Caco-2 (cell line): ENCODE data around the gene MYO16. TPM values are rescaled to one million over a fixed set of nuclear protein-coding genes. Genes with fewer than 3 reads are reported as not detected.

Experiments
- BruUV-seq: library from RNA; stranded (reverse); fragments of 400-500 nt; replicated peaks from 2 replicates; lab custom pipeline; 2021; lab: Mats Ljungman, UMichigan
- CTCF ChIA-PET: fragments of 300-600 bp; sonication (Branson Sonifier 250); formaldehyde crosslinking; loops from one replicate; lab custom pipeline; 2022; ENCODE audit warnings: antibody characterized with exemption; lab: Charles Lee
- POLR2A ChIA-PET: fragments of 300-600 bp; sonication (Branson Sonifier 250); formaldehyde crosslinking; loops from one replicate; lab custom pipeline; 2022; ENCODE audit warnings: antibody characterized with exemption; lab: Charles Lee
- DNase-seq, 2 experiments: peaks; one replicate each; pipeline versions ENCODE4 v3.0.0 to v3.0.0-alpha.2; 2020 to 2022
- H3K27me3 ChIP-seq: replicated peaks from 2 replicates; pipeline ENCODE4 v1.6.0; 2011; ENCODE audit warnings: low read length; ENCODE audit not compliant: control insufficient read depth, insufficient read depth
- H3K36me3 ChIP-seq: 2 replicates; pipeline ENCODE4 v1.5.1; 2011; ENCODE audit warnings: low read length; ENCODE audit not compliant: control insufficient read depth, insufficient read depth
- H3K4me1 ChIP-seq: fragments of 250-450 bp; sonication (Bioruptor Pico); 2 replicates; pipeline ENCODE4 v1.5.1; 2020; ENCODE audit warnings: mild to moderate bottlenecking
- H3K4me3 ChIP-seq: 2 replicates; pipeline ENCODE4 v1.5.1; 2011; ENCODE audit warnings: low read depth, mild to moderate bottlenecking, control low read depth, low read length
- H3K9me3 ChIP-seq: fragments of 250-450 bp; sonication (Bioruptor Pico); 2 replicates; pipeline ENCODE4 v1.5.1; 2020; ENCODE audit warnings: mild to moderate bottlenecking, moderate library complexity
- H3K27ac Mint-ChIP-seq: one replicate; pipeline ENCODE4 v1.8.0; 2022; ENCODE audit warnings: mixed read lengths; ENCODE audit not compliant: unreplicated experiment
- H3K27me3 Mint-ChIP-seq: one replicate; pipeline ENCODE4 v1.8.0; 2022; ENCODE audit warnings: mixed read lengths; ENCODE audit not compliant: insufficient read depth, unreplicated experiment
- H3K36me3 Mint-ChIP-seq: one replicate; pipeline ENCODE4 v1.8.0; 2022; ENCODE audit warnings: mild to moderate bottlenecking, mixed read lengths; ENCODE audit not compliant: insufficient read depth, unreplicated experiment
- H3K4me1 Mint-ChIP-seq: one replicate; pipeline ENCODE4 v1.8.0; 2022; ENCODE audit warnings: low read depth, mixed read lengths; ENCODE audit not compliant: unreplicated experiment
- H3K4me3 Mint-ChIP-seq: one replicate; pipeline ENCODE4 v1.8.0; 2022; ENCODE audit warnings: mild to moderate bottlenecking, moderate library complexity, mixed read lengths; ENCODE audit not compliant: unreplicated experiment
- H3K9me3 Mint-ChIP-seq: one replicate; pipeline ENCODE4 v1.8.0; 2022; ENCODE audit warnings: mixed read lengths; ENCODE audit not compliant: unreplicated experiment
- CTCF ChIP-seq, 2 experiments: fragments of 200-600 bp in 1 of 2; IDR thresholded peaks; 1 replicate in 1 of 2; 2 replicates in 1 of 2; pipeline versions ENCODE4 v1.5.1 to v1.8.0; 2011 to 2022; ENCODE audit warnings: antibody characterized with exemption in 1 of 2, control low read depth in 1 of 2, inconsistent platforms in 1 of 2, low read depth in 1 of 2, low read length in 1 of 2, mild to moderate bottlenecking in 1 of 2, moderate library complexity in 1 of 2; ENCODE audit not compliant: insufficient read depth in 1 of 2, severe bottlenecking in 1 of 2, unreplicated experiment in 1 of 2
- intact Hi-C: fragments of 100-400 bp; cut with micrococcal nuclease; formaldehyde crosslinking; loops from one replicate; pipeline ENCODE4 v1.10.0; 2022; ENCODE audit not compliant: unreplicated experiment
- total RNA-seq: library from RNA; stranded (reverse); gene quantifications from 2 replicates; pipeline ENCODE4 v1.2.3, GENCODE V29; 2022

The MYO16 gene
- total RNA-seq, 1 experiment from 2014 or later, result not detected

GRCh38 chr13:109154146-109154545, 524.7 kb downstream of the MYO16 start:
- Mint-ChIP-seq H3K9me3 (no peaks in the 10 kb centered on the region), H3K4me3 (no peak overlapping the region), H3K27ac (no peak overlapping the region), H3K36me3 (no peaks in the 10 kb centered on the region), H3K27me3 (no peaks in the 10 kb centered on the region), H3K4me1 (peaks cover 39% of the 10 kb centered on the region)
- no peak for DNase-seq
- Histone ChIP-seq H3K9me3 (no peaks in the 10 kb centered on the region), H3K27me3 (no peaks in the 10 kb centered on the region), H3K36me3 (no peaks in the 10 kb centered on the region), H3K4me1 (peaks cover 23% of the 10 kb centered on the region), H3K4me3 (no peak overlapping the region)
- intact Hi-C loops, result no loop called here
- no peak for TF ChIP-seq CTCF (IDR thresholded peaks at IDR 0.05; ENCODE audit: insufficient read depth in 1 of 2, low read depth in 1 of 2, low read length in 1 of 2, severe bottlenecking in 1 of 2, unreplicated experiment in 1 of 2)
- no TSS peak for BruUV-seq
- ChIA-PET POLR2A (no interaction called here), CTCF (no interaction called here)

- H3K27me3 ChIP-seq, result no peaks in the 10 kb centered on the region
- H3K9me3 Mint-ChIP-seq, result no peaks in the 10 kb centered on the region
- no peak for DNase-seq
- no peaks in the 10 kb centered on the region for H3K36me3 ChIP-seq
- H3K27me3 Mint-ChIP-seq, result no peaks in the 10 kb centered on the region
- POLR2A ChIA-PET, result no interaction called here
- BruUV-seq, result no TSS peak
- peaks cover 23% of the 10 kb centered on the region for H3K4me1 ChIP-seq
- H3K36me3 Mint-ChIP-seq, result no peaks in the 10 kb centered on the region
- H3K4me1 Mint-ChIP-seq, result peaks cover 39% of the 10 kb centered on the region
- no peak overlapping the region for H3K4me3 ChIP-seq
- CTCF ChIA-PET, result no interaction called here
- no peaks in the 10 kb centered on the region for H3K9me3 ChIP-seq
- no peak overlapping the region for H3K4me3 Mint-ChIP-seq
- TF ChIP-seq CTCF (IDR thresholded peaks at IDR 0.05; ENCODE audit: insufficient read depth in 1 of 2, low read depth in 1 of 2, low read length in 1 of 2, severe bottlenecking in 1 of 2, unreplicated experiment in 1 of 2), result no peak
- intact Hi-C loops, result no loop called here
- no peak overlapping the region for H3K27ac Mint-ChIP-seq
Measured at GRCh38 chr13:109154546-109154945, 525.1 kb downstream of the MYO16 start.

GRCh38 chr13:109154966-109155761, 525.8 kb downstream of the MYO16 start:
- H3K27me3 ChIP-seq, result no peaks in the 10 kb centered on the region
- H3K4me3 Mint-ChIP-seq, result no peak overlapping the region
- ChIA-PET CTCF (no interaction called here), POLR2A (no interaction called here)
- peaks cover 23% of the 10 kb centered on the region for H3K4me1 ChIP-seq
- no peak for TF ChIP-seq CTCF (IDR thresholded peaks at IDR 0.05; ENCODE audit: insufficient read depth in 1 of 2, low read depth in 1 of 2, low read length in 1 of 2, severe bottlenecking in 1 of 2, unreplicated experiment in 1 of 2)
- H3K4me3 ChIP-seq, result no peak overlapping the region
- no peaks in the 10 kb centered on the region for H3K36me3 Mint-ChIP-seq
- no peaks in the 10 kb centered on the region for H3K36me3 ChIP-seq
- BruUV-seq, result no TSS peak
- DNase-seq, result no peak
- no peak overlapping the region for H3K27ac Mint-ChIP-seq
- no peaks in the 10 kb centered on the region for H3K9me3 ChIP-seq
- peaks cover 39% of the 10 kb centered on the region for H3K4me1 Mint-ChIP-seq
- H3K9me3 Mint-ChIP-seq, result no peaks in the 10 kb centered on the region
- no peaks in the 10 kb centered on the region for H3K27me3 Mint-ChIP-seq
- intact Hi-C loops, result loop anchor here (5.0 kb wide), 1 partner anchor 57 kb away; no protein-coding TSS in a partner anchor
